HepG2 (cell line): ENCODE measurements around the gene TRIM43. TPM values are rescaled to one million over a fixed set of nuclear protein-coding genes. Genes with fewer than 3 reads are reported as not detected.
"Not testable (repeated sequence)": the region's sequence is repeated elsewhere in the genome, so short reads cannot be mapped to it uniquely, and the experiment has no call there.

ENCODE experiments used
- ATAC-seq: fragments of 200-7000 bp; cut with Tn5 transposase; 3 replicates; pipeline ENCODE4 v1.9.1; 2020; ENCODE audit warnings: mild to moderate bottlenecking, moderate library complexity
- BruUV-seq: library from RNA; stranded (reverse); fragments of 400-500 nt; replicated peaks from 2 replicates; lab custom pipeline; 2021; lab: Mats Ljungman, UMichigan
- CTCF ChIA-PET: fragments of 300-600 bp; formaldehyde crosslinking; extraction: SDS; loops from one replicate; lab custom pipeline; 2021; ENCODE audit warnings: low total read pairs, inconsistent platforms, low intra/inter-chr PET ratio; lab: Yijun Ruan, JAX
- POLR2A ChIA-PET: fragments of 350-600 bp; sonication (Branson Sonifier 250); formaldehyde crosslinking; loops from one replicate; lab custom pipeline; 2020; ENCODE audit warnings: antibody characterized with exemption, inconsistent platforms; lab: Yijun Ruan, JAX
- DNase-seq: peaks from one replicate; pipeline ENCODE4 v3.0.0-alpha.2; 2015; ENCODE audit warnings: low spot score
- FAIRE-seq: peaks from 3 replicates; lab custom pipeline; 2011; peaks lifted over from hg19 to GRCh38; lab: Jason Lieb, UNC
- H2AFZ ChIP-seq: one replicate; pipeline ENCODE4 v1.6.1; 2011; ENCODE audit warnings: low read length, inconsistent platforms
- H3K27ac ChIP-seq: fragments of 300-600 bp; 3 replicates; pipeline ENCODE4 v1.8.0; 2011; ENCODE audit warnings: mixed run types, mild to moderate bottlenecking, mixed read lengths, low read length, inconsistent platforms; ENCODE audit not compliant: insufficient read depth; ENCODE audit errors: extremely low read length
- H3K27me3 ChIP-seq, 2 experiments: fragments of 200-600 bp in 1 of 2; 2 replicates in 1 of 2; 3 replicates in 1 of 2; pipeline versions ENCODE4 v1.6.0 to v1.8.0; 2011; ENCODE audit warnings: low read length in 2 of 2, mild to moderate bottlenecking in 2 of 2, moderate library complexity in 2 of 2, inconsistent platforms in 1 of 2; ENCODE audit not compliant: insufficient read depth in 2 of 2, control insufficient read depth in 1 of 2
- H3K36me3 ChIP-seq, 2 experiments: fragments of 200-600 bp in 1 of 2; replicated peaks in 1 of 2; 2 replicates in 1 of 2; 3 replicates in 1 of 2; pipeline versions ENCODE4 v1.5.1 to v1.8.0; 2011; ENCODE audit warnings: low read length in 2 of 2, inconsistent platforms in 1 of 2; ENCODE audit not compliant: insufficient read depth in 2 of 2, control insufficient read depth in 1 of 2
- H3K4me1 ChIP-seq: 2 replicates; pipeline ENCODE4 v1.5.1; 2012; ENCODE audit warnings: low read length, inconsistent platforms; ENCODE audit not compliant: insufficient read depth
- H3K4me2 ChIP-seq: 2 replicates; pipeline ENCODE4 v1.6.0; 2011; ENCODE audit warnings: low read depth, low read length, inconsistent platforms
- H3K4me3 ChIP-seq, 3 experiments: fragments of 200-600 bp in 1 of 3; sonication (generic), shearing (Covaris generic) in 1 of 3; replicated peaks in 1 of 3; 2 replicates each; pipeline ENCODE4 v1.5.1; 2011 to 2016; ENCODE audit warnings: low read length in 3 of 3, inconsistent platforms in 2 of 3, low read depth in 2 of 3, mild to moderate bottlenecking in 2 of 3, control low read depth in 1 of 3, mixed read lengths in 1 of 3; ENCODE audit not compliant: insufficient read depth in 1 of 3
- H3K79me2 ChIP-seq: one replicate; pipeline ENCODE4 v1.6.1; 2011; ENCODE audit warnings: low read length, inconsistent platforms; ENCODE audit not compliant: insufficient read depth
- H3K9ac ChIP-seq: 2 replicates; pipeline ENCODE4 v1.6.0; 2011; ENCODE audit warnings: mild to moderate bottlenecking, low read depth, low read length, inconsistent platforms; ENCODE audit not compliant: insufficient read depth
- H3K9me3 ChIP-seq: 2 replicates; pipeline ENCODE4 v1.5.1; 2012; ENCODE audit warnings: mild to moderate bottlenecking, low read length
- H4K20me1 ChIP-seq: 2 replicates; pipeline ENCODE4 v1.6.0; 2011; ENCODE audit warnings: inconsistent platforms, mild to moderate bottlenecking, low read length, moderate library complexity; ENCODE audit not compliant: insufficient read depth
- WGBS: methylation state at CpG from one replicate; pipeline ENCODE4 v1.1.6; 2017; ENCODE audit warnings: low lambda C conversion rate; 5-methylcytosine and 5-hydroxymethylcytosine counted together
- in situ Hi-C: cut with HindIII; loops from 2 replicates; pipeline ENCODE4 v1.10.0; 2017; ENCODE audit warnings: low pct_unique_long_range_greater_than_20kb; ENCODE audit not compliant: extremely low pct_ligation_motif_present
- intact Hi-C: fragments of 100-400 bp; cut with micrococcal nuclease; formaldehyde crosslinking; loops from one replicate; pipeline ENCODE4 v1.10.0; 2022; ENCODE audit not compliant: unreplicated experiment
- polyA plus RNA-seq, 8 experiments: library from polyadenylated mRNA; depleted of rRNA in 3 of 8; stranded (reverse) in 7 of 8; unstranded in 1 of 8; fragments of >200 nt; fragmentation: Illumina TruSeq in 4 of 8; extraction: Trizol in 4 of 8; gene quantifications; 2 replicates each; pipeline versions ENCODE4 v1.2.1 to v1.2.3, GENCODE V29; 2011 to 2016; ENCODE audit warnings: low read depth in 4 of 8, missing spikeins in 1 of 8, mixed read lengths in 1 of 8; ENCODE audit not compliant: insufficient read depth in 1 of 8
- total RNA-seq, 5 experiments: library from RNA; depleted of rRNA; stranded (reverse); fragments of >200 nt; fragmentation: Illumina TruSeq; extraction: Trizol; gene quantifications; 2 replicates each; pipeline ENCODE4 v1.2.3, GENCODE V29; 2016; ENCODE audit warnings: low read depth in 1 of 5

Gene TRIM43
- total and polyA plus RNA-seq, 2 of the 13 experiments (the other 11 are each of a cell fraction or from before 2014, with no cell fraction given), result not detected

GRCh38 chr2:95642360-95642759, 50.6 kb downstream of the TRIM43 start:
- in situ Hi-C loops, H3K79me2 ChIP-seq, H4K20me1 ChIP-seq, H3K36me3 ChIP-seq, H3K4me1 ChIP-seq, H3K9ac ChIP-seq, H3K27me3 ChIP-seq, POLR2A ChIA-PET, H3K4me2 ChIP-seq, CTCF ChIA-PET, H3K27ac ChIP-seq, BruUV-seq, intact Hi-C loops, FAIRE-seq, H2AFZ ChIP-seq, H3K9me3 ChIP-seq, ATAC-seq, DNase-seq, H3K4me3 ChIP-seq: not testable (repeated sequence)
- no CpG with 5 or more reads among the region's 2 CpGs for WGBS

DNA sequence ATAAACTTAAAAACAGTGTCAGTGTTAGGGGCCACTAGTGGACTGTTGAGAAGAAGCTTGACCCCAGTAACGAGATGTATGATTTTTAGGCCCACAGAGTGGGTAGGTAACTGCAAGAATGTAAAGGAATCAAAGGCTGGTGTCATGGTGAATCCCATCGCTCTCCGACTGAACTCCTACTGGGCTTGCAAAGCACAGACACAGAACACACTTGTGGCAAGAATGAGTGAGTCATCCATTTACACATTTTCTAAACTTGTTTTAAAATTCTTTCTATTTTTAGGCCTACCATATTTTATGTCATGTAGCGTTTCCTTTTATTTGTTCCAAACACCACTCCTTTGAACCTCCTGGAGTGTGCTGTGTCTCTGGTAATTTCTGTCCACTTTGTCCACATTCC, 51.1 kb downstream of the TRIM43 start:
- FAIRE-seq, H3K9ac ChIP-seq, DNase-seq, H3K4me1 ChIP-seq, CTCF ChIA-PET, intact Hi-C loops, BruUV-seq, H3K27ac ChIP-seq, H2AFZ ChIP-seq, POLR2A ChIA-PET, H3K79me2 ChIP-seq, H3K4me3 ChIP-seq, in situ Hi-C loops, H3K9me3 ChIP-seq, H4K20me1 ChIP-seq, H3K27me3 ChIP-seq, H3K4me2 ChIP-seq, H3K36me3 ChIP-seq, ATAC-seq: not testable (repeated sequence)
- WGBS, result 0% methylated on average over 1 of the region's 4 CpGs

GRCh38 chr2:95645312-95645711, 53.5 kb downstream of the TRIM43 start:
- intact Hi-C loops, FAIRE-seq, H3K79me2 ChIP-seq, POLR2A ChIA-PET, H3K9ac ChIP-seq, H3K27me3 ChIP-seq, ATAC-seq, CTCF ChIA-PET, H2AFZ ChIP-seq, H3K9me3 ChIP-seq, BruUV-seq, H3K4me2 ChIP-seq, H3K27ac ChIP-seq, H4K20me1 ChIP-seq, DNase-seq, H3K4me3 ChIP-seq, in situ Hi-C loops, H3K36me3 ChIP-seq, H3K4me1 ChIP-seq: not testable (repeated sequence)
- WGBS, result 67% methylated on average over 1 of the region's 2 CpGs

DNA sequence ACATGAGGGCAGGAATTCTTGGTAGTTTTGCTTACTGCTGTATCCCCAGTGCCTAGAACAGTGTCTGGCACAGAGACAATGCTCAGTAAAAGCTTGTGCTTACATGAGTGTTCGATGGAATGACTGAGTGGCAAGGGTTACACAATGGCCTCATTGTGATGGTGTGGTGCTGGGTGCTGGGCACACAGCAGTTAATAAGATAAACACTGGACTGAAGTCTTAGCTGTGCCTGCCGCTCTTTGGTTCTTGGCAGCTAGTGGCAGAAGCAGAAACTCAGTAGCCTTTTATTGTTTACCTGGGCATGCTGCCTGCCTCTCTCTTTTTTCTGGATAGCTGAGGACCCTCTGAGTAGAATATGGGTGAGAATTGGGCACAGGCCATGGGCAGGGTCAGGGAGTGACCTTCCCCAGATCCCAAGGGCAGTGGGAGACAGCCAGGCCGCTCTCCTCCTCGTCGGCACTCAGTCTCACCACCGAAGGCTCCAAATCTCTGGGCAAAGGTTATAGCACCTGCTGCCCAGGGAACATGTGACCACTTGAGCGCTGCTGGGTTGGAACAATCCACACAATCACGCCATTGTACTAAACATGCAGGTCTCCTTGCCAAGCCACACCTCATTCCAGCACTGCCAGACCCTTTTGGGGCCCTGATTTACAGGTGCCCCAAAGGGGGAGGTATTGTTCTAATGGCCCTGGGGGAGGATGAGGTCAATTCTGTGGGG, 54.6 kb downstream of the TRIM43 start:
- H3K27me3 ChIP-seq, H3K79me2 ChIP-seq, H3K27ac ChIP-seq, H3K4me3 ChIP-seq, in situ Hi-C loops, BruUV-seq, H2AFZ ChIP-seq, intact Hi-C loops, H3K36me3 ChIP-seq, H3K9ac ChIP-seq, H3K9me3 ChIP-seq, H3K4me2 ChIP-seq, CTCF ChIA-PET, DNase-seq, H4K20me1 ChIP-seq, H3K4me1 ChIP-seq, FAIRE-seq, POLR2A ChIA-PET: not testable (repeated sequence)
- peak; percentile 90 for ATAC-seq
- no CpG with 5 or more reads among the region's 8 CpGs for WGBS
